OCI-LY1 (cell line): ENCODE measurements around the gene PEX5L.

Source experiments
- CTCF ChIP-seq: fragments of 200-600 bp; sonication (generic), shearing (Covaris generic); IDR thresholded peaks from 2 replicates; pipeline ENCODE4 v1.5.1; 2017; ENCODE audit warnings: mild to moderate bottlenecking, antibody characterized with exemption, low read length, moderate library complexity, mixed read lengths
- EZH2 ChIP-seq: fragments of 200-600 bp; sonication (generic), shearing (Covaris generic); IDR thresholded peaks from 2 replicates; pipeline ENCODE4 v1.8.0; 2017; ENCODE audit warnings: borderline replicate concordance, mixed run types, mild to moderate bottlenecking, antibody characterized with exemption, low read length, moderate library complexity, mixed read lengths

GRCh38 chr3:179907784-179908482, 128.8 kb downstream of the PEX5L start:
- TF ChIP-seq CTCF: no peak
- no peak for TF ChIP-seq EZH2
